ENCODE results near the gene MSH5.
"Not testable (repeated sequence)": the region's sequence is repeated elsewhere in the genome, so short reads cannot be mapped to it uniquely, and the experiment has no call there.

The MSH5 gene

GRCh38 chr6:31808599-31808998 is 68.8 kb downstream of the MSH5 start:
- DNase-seq, result not testable (repeated sequence)

DNA sequence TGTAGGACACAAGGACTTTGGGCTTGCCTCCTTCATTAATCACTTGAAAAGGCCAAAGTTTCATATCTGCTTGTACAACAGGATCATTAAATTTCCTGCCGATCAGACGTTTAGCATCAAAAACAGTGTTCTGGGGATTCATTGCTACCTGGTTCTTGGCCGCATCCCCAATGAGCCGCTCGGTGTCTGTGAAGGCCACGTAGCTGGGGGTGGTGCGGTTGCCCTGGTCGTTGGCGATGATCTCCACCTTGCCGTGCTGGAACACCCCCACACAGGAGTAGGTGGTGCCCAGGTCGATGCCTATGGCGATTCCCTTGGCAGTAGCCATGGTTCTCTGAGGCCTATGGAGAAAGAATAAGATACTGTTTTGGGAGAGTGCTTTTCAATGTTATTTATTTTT is 71.8 kb downstream of the MSH5 start:
- no peak for DNase-seq
